ENCODE results near the gene MUC15.
"Not testable (repeated sequence)": the region's sequence is repeated elsewhere in the genome, so short reads cannot be mapped to it uniquely, and the experiment has no call there.

Gene MUC15, protein sequence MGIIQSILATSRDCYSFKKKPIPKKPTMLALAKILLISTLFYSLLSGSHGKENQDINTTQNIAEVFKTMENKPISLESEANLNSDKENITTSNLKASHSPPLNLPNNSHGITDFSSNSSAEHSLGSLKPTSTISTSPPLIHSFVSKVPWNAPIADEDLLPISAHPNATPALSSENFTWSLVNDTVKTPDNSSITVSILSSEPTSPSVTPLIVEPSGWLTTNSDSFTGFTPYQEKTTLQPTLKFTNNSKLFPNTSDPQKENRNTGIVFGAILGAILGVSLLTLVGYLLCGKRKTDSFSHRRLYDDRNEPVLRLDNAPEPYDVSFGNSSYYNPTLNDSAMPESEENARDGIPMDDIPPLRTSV

DNA sequence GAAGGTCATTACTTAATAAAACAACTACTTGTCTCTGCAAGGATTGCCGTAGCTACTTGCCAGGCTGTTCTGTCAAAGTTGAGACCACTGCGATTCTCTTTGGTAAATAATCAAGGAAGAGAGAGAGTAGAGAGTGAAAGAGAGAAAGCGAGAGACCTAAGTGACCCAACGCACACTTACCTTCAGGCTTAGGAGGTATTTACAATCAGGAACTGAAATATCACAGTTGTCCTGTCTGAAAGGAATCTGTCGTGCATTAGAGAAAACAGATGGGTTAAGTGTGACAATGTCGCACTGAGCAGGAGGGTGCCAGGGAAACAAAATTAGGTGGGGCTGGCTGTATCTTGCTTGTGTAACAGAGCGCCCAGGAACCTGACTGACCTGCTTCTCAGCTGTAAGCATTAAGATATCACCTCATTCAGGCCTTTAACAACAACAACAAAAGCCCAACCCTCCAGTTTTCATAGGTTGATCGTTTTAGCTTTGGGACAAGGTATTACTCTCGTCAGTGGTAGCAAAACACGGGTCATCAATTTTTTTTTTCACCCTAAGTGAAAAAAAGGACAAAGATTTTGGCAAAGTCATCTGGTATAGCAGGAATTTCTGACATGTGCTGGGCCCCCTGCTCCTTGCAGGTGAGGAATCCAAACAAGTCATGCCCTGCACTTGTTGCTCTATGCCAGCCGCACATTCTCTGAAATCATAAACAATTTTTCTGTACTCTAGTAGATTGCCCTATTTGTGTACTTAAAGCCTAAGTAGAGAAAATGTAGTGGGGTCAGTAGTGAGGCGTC lies at the start of gene MUC15:
Gene MUC15, minus strand, starts transcription at position 403 of the 794 bp plus-strand sequence. CDS start 5,169 bp downstream, outside the sequence.
- DNase-seq (ENCODE audit: low read depth in 2 of 2), result no peak

DNA sequence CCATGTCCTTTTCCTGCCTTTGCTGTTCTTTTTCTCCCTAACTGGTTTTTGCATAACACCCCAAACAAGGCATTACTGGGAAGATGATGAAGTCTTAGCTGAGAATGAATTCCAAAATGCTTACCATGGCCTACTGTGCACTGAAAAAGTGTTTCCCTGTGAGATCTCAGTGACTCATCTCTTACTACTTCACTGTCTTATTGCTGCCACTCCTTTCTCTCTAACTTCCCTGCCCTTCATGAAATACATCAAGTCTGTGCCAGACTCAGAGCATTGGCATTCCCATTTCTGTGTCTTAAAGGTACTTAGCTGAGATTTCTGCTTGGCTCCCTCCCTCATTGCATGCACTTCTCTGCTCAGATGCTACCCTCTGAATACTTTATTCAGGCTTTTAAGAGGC lies 49.1 kb upstream of the MUC15 start:
- DNase-seq (ENCODE audit: low read depth in 2 of 2), result no peak

DNA sequence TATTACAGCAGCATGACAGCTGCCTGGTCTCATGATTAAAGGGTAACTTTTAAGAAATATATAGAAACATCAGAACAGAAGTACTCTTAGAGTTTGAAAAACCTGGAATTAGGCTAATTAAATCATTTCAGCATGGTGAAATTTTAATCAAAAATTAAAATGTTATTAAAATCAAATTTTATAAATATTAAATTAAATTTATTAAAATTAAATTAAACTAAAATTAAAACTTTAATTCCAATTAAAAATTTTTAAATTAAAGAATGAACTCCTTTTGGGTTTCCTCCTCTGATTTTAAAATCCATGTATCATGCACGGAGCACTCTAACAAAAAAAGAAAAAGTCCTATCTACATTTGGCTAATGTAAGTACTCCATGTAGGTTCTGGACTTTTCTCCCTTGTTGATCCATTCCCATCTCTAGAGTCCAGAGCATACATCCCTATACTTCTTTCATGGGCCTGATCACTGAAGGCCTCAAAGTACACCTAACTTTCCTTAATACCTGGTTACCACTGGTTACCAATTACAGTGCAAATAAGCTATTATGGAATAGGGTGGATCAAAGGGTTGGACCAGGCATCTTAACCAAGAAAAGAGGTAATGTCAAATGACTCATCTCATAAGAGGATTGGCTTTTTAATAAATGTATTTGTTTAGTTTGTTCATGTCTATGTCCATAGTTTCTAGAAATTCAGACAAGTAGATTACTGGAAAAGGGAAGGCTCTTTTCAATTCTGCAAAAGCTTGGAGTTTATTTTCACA lies 48.4 kb upstream of the MUC15 start:
- no peak for DNase-seq (ENCODE audit: low read depth in 2 of 2)

- no peak for DNase-seq (ENCODE audit: low read depth in 2 of 2)
These were observed 46.4 kb upstream of the MUC15 start for GRCh38 chr11:26618441-26618840.

DNA sequence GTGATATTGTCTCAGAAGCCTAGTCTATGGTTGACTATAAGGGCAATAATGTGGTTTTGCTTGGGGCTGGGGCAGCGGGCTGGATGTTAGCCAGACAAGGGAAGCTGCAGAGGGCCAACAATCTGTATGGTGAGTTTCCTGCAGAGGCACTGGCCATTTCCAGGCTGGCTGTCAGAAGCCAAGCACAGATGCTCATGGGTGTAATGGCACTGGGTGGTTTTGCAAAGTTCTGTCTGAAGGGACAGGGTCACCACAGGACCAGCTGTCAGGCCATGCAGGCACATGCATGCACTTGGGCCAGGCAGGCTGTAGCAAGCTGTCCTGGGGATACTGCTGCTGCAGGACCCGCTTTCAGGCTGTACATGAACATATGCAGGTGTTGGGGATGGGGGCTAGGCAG lies 41.7 kb upstream of the MUC15 start:
- no peak for DNase-seq (ENCODE audit: low read depth in 2 of 2)

DNA sequence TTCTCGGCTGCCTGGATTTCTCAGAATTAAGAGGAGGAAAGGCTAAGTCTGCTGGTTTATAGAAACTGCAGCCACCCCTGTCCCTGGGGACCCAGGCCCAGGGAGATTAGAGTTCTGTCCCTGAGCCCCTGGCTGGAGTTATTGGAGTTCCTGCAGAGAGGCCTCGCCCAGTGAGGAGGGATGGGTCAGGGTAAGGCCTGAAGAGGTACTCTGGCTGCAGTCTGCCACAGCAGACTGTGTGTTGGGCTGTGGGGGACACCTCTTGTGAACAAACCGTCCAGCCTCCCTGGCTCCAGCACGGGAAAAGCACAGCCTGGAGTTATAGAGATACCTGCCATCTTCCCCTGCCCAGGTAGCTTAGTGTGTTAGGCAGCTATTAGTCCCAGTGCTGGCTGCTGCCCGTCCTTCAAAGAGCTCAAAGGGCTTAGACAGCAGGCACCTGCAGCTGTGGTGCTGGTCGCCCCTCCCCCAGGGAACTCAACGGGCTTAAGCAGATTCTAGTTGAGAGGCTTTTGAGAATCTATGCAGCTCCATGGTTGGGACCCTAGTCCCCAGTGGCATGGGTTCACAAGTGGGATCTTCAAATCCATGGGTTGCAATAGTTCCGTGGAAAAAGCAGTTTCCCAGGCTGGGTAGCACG lies 36.6 kb upstream of the MUC15 start:
- DNase-seq (ENCODE audit: low read depth in 2 of 2), result no peak

DNA sequence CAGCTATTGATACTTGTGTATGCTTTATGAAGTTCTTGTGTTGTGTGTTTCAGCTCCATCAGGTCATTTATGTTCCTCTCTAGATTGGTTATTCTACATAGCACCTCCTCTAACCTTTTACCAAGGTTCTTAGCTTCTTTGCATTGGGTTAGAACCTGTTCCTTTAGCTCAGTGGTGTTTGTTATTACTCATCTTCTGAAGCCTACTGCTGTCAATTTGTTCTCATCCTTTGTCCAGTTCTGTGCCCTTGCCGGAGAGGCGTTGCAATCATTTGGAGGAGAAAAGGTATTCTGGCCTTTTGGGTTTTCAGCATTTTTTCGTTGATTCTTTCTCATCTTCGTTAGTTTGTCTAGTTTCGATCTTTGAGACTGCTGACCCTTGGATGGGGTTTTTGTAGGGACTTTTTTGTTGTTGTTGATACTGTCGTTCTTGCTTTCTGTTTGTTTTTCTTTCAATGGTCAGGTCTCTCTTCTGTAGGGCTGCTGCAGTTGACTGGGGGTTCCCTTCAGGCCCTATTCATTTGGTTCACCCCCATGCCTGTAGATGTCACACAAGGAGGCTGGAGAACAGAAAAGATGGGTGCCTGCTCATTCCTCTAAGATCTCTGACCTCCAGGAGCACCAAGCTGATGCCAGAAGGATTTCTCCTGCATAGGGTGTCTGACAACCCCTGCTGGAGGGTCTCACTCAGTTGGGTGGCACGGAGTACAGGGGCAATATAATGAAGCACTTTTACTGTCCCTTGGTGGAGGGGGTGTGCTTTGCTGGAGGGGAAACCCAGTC lies 35.9 kb upstream of the MUC15 start:
- DNase-seq (ENCODE audit: low read depth in 2 of 2), result no peak

- DNase-seq (ENCODE audit: low read depth in 2 of 2), result no peak
These were observed 27.9 kb upstream of the MUC15 start for GRCh38 chr11:26599876-26600434.

- no peak for DNase-seq (ENCODE audit: low read depth in 2 of 2)
These were observed 27.4 kb upstream of the MUC15 start for GRCh38 chr11:26599425-26599824.

- no peak for DNase-seq (ENCODE audit: low read depth in 2 of 2)
These were observed 25.8 kb upstream of the MUC15 start for GRCh38 chr11:26597899-26598298.

- DNase-seq (ENCODE audit: low read depth in 2 of 2), result not testable (repeated sequence)
These were observed 25.1 kb upstream of the MUC15 start for GRCh38 chr11:26597049-26597689.

DNA sequence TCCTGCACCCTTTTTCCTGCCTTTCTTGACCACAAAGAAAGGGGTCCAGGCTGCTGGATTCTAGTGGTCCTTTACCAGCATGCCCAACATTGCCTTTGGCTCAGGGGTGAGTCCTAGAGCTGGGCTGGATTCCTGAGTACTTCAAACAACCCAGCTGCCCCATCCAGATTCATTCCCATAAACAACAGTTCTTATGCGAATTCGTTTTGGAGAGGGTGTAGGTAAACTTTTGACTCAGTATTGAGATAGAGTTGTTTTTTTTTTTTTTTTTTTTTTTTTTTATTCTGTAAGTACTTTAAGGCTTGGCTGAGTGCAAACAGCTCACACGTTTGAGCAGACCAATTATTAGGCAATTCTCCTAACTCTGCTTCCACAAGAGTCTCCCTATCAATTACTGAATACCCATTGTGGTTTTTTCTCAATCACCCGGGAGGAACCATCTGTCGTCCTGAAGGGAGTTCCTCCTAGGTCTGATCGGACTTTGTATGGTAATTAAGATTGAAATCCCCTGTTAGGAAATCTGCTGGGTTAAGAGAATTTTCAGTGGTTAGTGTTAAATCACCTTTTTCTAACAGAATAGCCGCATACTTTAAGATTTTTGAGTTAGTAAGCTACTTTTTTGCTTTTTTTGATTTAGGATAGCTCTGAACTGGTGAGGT lies 23.3 kb upstream of the MUC15 start:
- DNase-seq (ENCODE audit: low read depth in 2 of 2), result not testable (repeated sequence)

DNA sequence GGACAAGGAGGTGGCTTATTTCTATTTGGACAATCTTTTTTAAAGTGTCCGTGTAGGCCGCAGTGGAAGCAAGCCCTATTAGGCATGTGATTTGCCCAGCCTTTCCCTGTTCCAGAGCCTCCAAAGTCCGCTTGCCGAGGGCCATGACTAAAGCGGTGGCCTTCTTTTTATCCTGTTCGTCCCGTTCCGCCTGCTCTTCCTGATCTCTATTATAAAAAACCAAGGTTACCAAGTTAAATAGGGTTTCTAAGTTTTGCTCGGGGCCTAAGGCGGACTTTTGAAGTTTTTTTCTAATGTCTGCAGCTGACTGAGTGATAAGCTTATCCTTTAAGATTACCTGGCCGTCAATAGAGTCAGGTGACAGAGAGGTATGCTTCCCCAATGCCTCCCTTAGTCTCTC lies 21.6 kb upstream of the MUC15 start:
- no peak for DNase-seq (ENCODE audit: low read depth in 2 of 2)

DNA sequence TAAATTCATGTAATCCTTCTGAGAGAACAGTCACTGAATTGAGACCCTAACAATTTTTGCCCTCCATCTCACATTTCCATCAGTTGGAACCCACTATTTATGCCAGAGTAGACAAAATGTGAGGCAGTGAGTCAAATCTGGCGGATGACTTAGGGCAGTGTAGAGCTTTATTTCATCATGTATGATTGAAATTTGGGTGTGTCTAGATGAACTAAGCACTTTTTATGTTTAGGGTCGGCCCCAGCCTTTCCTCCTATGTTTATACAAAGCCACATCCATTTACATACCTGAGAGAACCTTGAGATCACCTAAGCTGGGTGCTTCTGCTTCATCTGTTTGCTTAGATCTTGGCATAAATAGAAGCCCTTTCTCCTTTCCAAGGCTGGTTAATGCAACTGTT lies 15.0 kb upstream of the MUC15 start:
- no peak for DNase-seq (ENCODE audit: low read depth in 2 of 2)

DNA sequence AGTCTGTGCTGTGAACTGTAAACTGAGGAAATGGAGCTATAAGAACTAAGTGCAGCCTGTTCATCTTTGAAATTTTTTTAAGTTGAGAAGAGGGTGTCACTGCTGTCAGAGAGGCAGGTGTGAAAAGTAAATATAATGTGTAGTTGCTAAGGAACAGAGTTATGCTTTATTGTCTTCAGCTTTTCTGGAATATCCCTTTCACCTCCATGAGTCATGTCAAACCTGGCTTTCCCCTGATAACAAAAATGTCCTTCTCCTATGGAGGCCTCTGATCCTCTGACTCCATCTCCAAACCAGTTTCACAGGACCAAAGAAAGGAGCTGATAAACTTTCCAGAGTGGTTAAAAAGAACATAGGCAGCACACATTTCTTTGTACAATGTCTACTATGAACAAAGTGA lies 12.8 kb upstream of the MUC15 start:
- DNase-seq (ENCODE audit: low read depth in 2 of 2), result no peak

GRCh38 chr11:26583550-26583949 lies 11.5 kb upstream of the MUC15 start:
- DNase-seq (ENCODE audit: low read depth in 2 of 2), result no peak

- DNase-seq (ENCODE audit: low read depth in 2 of 2), result no peak
These were observed 8.9 kb upstream of the MUC15 start for GRCh38 chr11:26580929-26581328.

- DNase-seq (ENCODE audit: low read depth in 2 of 2), result no peak
These were observed 7.6 kb upstream of the MUC15 start for GRCh38 chr11:26579683-26580082.

DNA sequence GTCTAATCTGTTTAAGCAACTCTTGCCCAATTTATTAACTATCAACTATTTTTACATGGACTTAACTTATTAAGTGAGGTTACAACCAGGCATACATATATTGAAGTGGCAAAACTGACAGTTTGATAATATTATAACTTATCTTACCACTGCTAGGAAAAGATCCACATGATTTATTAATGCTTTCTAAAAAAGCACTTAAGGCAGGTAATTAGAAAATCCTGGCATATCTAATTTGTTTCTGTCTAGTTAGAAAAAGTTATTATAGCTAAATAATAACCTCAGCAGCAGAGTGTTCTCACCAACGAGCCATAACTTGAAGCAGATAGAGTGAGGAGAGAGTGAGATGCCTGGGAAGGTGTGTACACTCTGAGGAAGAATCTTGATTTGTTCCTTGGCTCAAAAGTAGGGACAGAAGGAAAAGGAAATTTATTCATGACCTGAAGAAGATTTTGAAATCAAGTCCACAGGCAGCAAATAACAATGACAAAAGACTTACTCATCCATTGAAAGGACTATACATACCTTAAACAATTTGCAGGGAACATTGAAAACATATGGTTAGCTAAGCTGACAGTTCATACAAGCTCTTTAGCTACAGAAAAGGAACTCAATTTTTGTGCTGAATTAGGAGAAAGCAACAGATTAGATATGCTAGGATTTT lies 7.1 kb upstream of the MUC15 start:
- no peak for DNase-seq (ENCODE audit: low read depth in 2 of 2)

Measured in stimulated activated CD8-positive, alpha-beta memory T cell treated with anti-CD3 and anti-CD28 coated beads, Interleukin-2, amount 100 ng/mL, for 48 hours (primary cell).